A549 treated with AZD2906 at 1 μM for 4 hours (cell line): ENCODE data around the gene CELF4. TPM values are rescaled to one million over a fixed set of nuclear protein-coding genes. Genes with fewer than 3 reads are reported as not detected.

Source experiments
- total RNA-seq: library from RNA; stranded (reverse); fragments of 200-300 nt; extraction: Qiagen RNA extraction; gene quantifications from 5 replicates; pipeline ENCODE4 v1.2.3, GENCODE V29; 2022

The CELF4 gene
- not detected in 5 replicates for total RNA-seq

DNA sequence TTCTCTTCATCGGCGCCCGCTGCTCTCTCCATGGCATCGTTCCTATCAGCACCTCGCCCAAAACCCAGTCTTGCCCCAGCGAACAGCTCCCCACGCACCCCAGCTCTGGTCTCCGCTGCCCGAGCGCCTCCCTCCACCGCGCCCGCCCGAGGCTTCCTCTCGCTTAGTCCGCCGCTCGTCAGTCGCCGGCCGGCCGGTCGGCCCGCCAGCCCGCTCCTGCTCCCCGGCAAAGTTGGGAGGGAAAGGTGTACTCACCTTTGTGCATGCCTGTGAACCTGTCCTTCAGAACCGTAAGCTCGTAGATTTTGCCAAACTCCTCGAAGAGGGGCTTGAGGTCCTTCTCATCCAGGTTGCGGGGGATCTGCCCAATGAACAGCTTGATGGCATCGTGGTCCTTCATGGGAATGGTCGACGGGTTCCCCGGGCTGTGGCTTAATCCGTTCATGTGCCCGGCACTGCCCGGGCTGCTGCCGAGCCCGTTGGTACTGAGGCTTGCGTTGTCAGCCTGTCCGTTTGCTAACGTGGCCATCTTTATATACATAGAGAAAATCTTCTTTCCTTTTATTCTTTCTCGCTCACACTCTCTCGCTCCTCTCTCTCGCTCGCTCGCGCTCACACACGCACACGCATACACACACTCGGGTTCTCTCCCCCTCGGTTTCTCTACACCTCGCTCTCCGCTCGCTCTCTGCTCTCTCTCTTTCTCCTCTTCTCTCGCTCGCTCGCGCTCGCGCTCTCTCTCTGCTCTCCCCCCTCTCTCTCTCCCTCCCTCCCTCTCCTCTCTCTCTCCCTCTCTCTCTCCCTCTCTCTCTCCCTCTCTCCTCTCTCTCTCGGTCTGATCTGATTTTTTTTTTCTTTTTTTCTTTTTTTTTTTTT lies at the start of gene CELF4:
TSS of gene CELF4 (minus strand) at position 698 of the 876 bp plus-strand sequence.

